T47D (cell line): ENCODE data around the gene FAM83F.

Experiments used
- DNase-seq, 2 experiments: peaks; one replicate each; pipeline versions ENCODE4 v3.0.0 to v3.0.0-alpha.2; 2011 to 2012; ENCODE audit warnings: low read depth in 1 of 2, low spot score in 1 of 2
- JUND ChIP-seq: IDR thresholded peaks from 2 replicates; pipeline ENCODE4 v1.6.1; 2012; ENCODE audit warnings: low read depth
- in situ Hi-C: cut with HindIII; loops from 2 replicates; pipeline ENCODE4 v1.10.0; 2016; ENCODE audit warnings: low sequenced_read_pairs, low pct_unique_long_range_greater_than_20kb

Gene FAM83F

GRCh38 chr22:40039482-40040115 is 44.8 kb downstream of the FAM83F start:
- no peak for TF ChIP-seq JUND
- no peak for DNase-seq
- in situ Hi-C loops, result no loop called here

DNA sequence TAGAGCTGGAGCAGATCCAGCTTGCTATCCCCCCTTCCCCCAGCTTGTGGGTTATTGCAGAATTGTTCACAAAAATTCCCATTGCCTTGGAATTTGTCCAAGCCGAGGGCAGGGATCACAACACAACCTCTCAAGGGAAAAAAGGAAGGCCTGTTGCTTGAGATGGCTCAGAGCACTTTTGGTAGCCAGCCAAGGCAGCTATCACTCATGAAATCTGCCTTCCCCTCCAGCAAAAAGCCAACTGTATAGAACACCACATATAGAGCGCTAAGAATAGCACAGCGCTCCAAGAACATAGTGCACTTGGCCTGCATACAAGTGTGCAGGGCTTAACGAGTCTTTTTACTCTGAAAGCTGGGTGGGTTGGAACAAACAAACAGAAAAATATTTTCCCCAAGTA is 46.2 kb downstream of the FAM83F start:
- peak in 1 of 2 experiments; percentile 75 for DNase-seq
- TF ChIP-seq JUND, result 0 out of 2 replicates have a peak, but pooled peaks have one; percentile 23
- in situ Hi-C loops, result no loop called here

- in situ Hi-C loops, result no loop called here
- DNase-seq, result no peak
- no peak for TF ChIP-seq JUND
These were observed 46.8 kb downstream of the FAM83F start for GRCh38 chr22:40041366-40042137.

- no peak for DNase-seq
- TF ChIP-seq JUND, result no peak
- in situ Hi-C loops, result no loop called here
These were observed 47.6 kb downstream of the FAM83F start for GRCh38 chr22:40042312-40042711.

GRCh38 chr22:40043081-40043480 is 48.3 kb downstream of the FAM83F start:
- peak in 1 of 2 experiments; percentile 57 for DNase-seq
- in situ Hi-C loops, result no loop called here
- no peak for TF ChIP-seq JUND

DNA sequence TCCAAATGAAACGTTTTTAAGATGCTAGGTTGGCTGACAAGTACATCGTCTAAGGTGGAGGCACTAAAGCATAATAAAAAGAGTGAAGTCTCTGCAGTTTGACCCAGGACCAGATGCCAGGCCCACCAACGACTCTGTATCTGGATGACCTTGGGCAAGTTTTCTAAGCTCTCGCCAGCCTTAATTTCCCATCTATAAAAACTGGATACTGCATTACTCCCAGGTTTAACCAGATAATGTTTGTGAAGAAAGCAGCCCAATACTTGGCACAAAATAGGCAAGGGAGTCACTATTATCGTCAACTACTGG is 49.0 kb downstream of the FAM83F start:
- DNase-seq, result no peak
- in situ Hi-C loops, result no loop called here
- TF ChIP-seq JUND, result no peak

- peak; percentile 95 to 99 for DNase-seq
- in situ Hi-C loops, result no loop called here
- no peak for TF ChIP-seq JUND
These were observed 49.5 kb downstream of the FAM83F start for GRCh38 chr22:40044102-40044869.

DNA sequence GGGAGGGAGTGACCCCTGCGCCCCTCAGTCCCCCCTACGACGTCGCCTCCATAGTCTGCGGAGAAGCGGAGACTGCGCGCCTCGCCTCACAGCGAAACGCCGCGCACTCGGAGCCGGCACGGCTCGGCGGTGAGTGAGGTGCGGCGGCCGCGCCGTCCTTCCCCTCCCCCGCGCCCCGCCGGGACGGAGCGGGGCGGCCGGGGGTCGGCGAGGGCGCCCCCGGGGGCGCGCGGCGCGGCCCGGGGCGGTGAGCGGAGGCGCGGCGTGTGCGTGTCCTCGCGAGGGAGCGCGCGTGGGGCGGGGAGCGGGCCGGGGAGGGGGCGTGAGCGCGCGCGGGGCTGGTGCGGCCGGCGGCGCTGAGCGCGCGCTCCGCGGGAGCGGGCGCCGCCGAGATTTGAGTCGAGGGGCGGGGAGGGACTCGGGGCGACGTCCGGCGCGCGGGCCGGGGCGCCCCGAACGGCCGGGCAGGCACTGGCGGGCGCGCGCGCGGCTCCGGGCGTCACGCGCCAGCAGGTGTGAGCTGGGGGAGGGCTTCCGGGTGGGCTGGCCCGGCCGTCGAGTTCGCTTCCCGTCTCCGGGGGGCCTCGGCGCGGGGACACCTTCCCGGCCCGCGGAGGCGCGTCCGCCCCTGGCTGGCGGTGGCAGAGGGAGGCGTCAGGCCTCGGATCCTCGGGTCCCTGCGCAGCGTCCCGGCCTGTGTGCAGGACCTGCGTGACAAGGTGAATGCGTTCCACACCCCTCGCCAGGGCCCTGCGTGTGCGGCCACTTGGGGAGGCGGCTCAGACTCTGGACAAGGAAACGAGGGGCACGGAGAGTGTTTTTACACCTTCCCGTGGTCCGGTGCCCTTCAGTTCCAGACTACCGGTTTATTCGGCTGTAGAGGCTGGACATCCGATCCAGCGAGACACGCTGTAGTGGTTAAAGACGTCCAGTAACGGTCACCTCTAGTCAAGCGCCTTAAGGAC is 50.4 kb downstream of the FAM83F start:
- peak in 1 of 2 experiments; percentile 52 for DNase-seq
- no peak for TF ChIP-seq JUND
- in situ Hi-C loops, result no loop called here

GRCh38 chr22:40046126-40046525 is 51.4 kb downstream of the FAM83F start:
- in situ Hi-C loops, result no loop called here
- DNase-seq, result no peak

GRCh38 chr22:40050258-40050657 is 55.5 kb downstream of the FAM83F start:
- no peak for TF ChIP-seq JUND
- in situ Hi-C loops, result no loop called here
- DNase-seq, result no peak

More at GRCh38 chr22:40046126-40046525, 51.4 kb downstream of the FAM83F start:
- TF ChIP-seq JUND, result no peak

- in situ Hi-C loops, result no loop called here
- no peak for DNase-seq
- no peak for TF ChIP-seq JUND
These were observed 56.6 kb downstream of the FAM83F start for GRCh38 chr22:40051322-40051721.

GRCh38 chr22:40053460-40053859 is 58.7 kb downstream of the FAM83F start:
- in situ Hi-C loops, result no loop called here
- no peak for DNase-seq
- no peak for TF ChIP-seq JUND

- in situ Hi-C loops, result no loop called here
- no peak for TF ChIP-seq JUND
- DNase-seq, result no peak
These were observed 59.7 kb downstream of the FAM83F start for GRCh38 chr22:40054486-40054885.
